ENCODE results near the gene TTC12. TPM values are rescaled to one million over a fixed set of nuclear protein-coding genes. Genes with fewer than 3 reads are reported as not detected.

The TTC12 gene
- total RNA-seq, 1 donor from 2014 or later: 49.1 TPM

GRCh38 chr11:113278925-113279324, 35.5 kb upstream of the TTC12 start:
- Mint-ChIP-seq H3K4me3 (no peak overlapping the region), H3K27ac (no peak overlapping the region), H3K36me3 (peaks cover 15% of the 10 kb centered on the region), H3K9me3 (no peaks in the 10 kb centered on the region), H3K4me1 (no peaks in the 10 kb centered on the region), H3K27me3 (ENCODE audit: low read depth) (no peaks in the 10 kb centered on the region)
- no peak for TF ChIP-seq CTCF (IDR thresholded peaks at IDR 0.05; ENCODE audit: unreplicated experiment)
- no peak for DNase-seq (ENCODE audit: low spot score in 2 of 2, unreplicated experiment in 2 of 2)

- Mint-ChIP-seq H3K4me1 (no peaks in the 10 kb centered on the region), H3K9me3 (no peaks in the 10 kb centered on the region), H3K27me3 (ENCODE audit: low read depth) (no peaks in the 10 kb centered on the region), H3K4me3 (no peak overlapping the region), H3K36me3 (peaks cover 15% of the 10 kb centered on the region), H3K27ac (no peak overlapping the region)
- DNase-seq (ENCODE audit: low spot score in 2 of 2, unreplicated experiment in 2 of 2): no peak
- no peak for TF ChIP-seq CTCF (IDR thresholded peaks at IDR 0.05; ENCODE audit: unreplicated experiment)
These were observed 34.8 kb upstream of the TTC12 start for GRCh38 chr11:113279591-113279990.

DNA sequence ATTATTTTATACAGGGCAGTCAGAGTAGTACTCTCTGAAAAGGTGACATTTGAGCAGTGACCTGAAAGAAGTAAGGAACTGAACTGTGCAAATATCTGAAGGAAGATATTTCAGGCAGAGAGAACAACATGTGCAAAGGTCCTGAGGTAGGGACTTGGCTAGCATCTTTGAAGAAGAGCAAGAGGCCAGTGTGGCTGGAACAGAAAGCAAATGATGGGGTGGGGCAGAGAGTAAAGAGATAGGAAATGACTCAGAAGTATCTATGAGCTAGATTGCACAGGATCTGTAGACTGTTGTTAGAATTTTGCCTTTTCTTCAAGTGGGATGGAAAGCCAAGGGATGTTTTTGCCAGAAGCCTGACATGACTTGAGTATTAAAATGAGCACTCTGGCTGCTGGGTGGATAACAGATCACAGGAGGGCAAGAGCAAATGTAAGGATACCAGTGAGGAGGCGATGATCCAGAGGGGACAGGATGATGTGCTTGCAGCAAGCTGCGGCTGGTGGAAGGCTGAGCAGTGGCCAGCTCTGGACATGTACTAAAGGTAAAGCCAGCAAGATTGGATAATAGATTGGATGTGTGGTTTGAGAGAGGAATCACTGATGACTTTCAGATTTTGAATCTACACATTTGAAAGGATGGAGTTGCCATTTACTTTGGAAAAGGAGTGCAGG, 33.2 kb upstream of the TTC12 start:
- peaks cover 9% of the 10 kb centered on the region for H3K36me3 Mint-ChIP-seq
- H3K27me3 Mint-ChIP-seq (ENCODE audit: low read depth): no peaks in the 10 kb centered on the region
- DNase-seq (ENCODE audit: low spot score in 2 of 2, unreplicated experiment in 2 of 2): no peak
- no peak overlapping the region for H3K27ac Mint-ChIP-seq
- TF ChIP-seq CTCF (IDR thresholded peaks at IDR 0.05; ENCODE audit: unreplicated experiment): no peak
- no peaks in the 10 kb centered on the region for H3K9me3 Mint-ChIP-seq
- no peak overlapping the region for H3K4me3 Mint-ChIP-seq
- no peaks in the 10 kb centered on the region for H3K4me1 Mint-ChIP-seq

- Mint-ChIP-seq H3K27me3 (ENCODE audit: low read depth) (no peaks in the 10 kb centered on the region), H3K27ac (no peak overlapping the region), H3K4me1 (no peaks in the 10 kb centered on the region), H3K9me3 (no peaks in the 10 kb centered on the region), H3K4me3 (no peak overlapping the region), H3K36me3 (peaks cover 2% of the 10 kb centered on the region)
- TF ChIP-seq CTCF (IDR thresholded peaks at IDR 0.05; ENCODE audit: unreplicated experiment): no peak
- DNase-seq (ENCODE audit: low spot score in 2 of 2, unreplicated experiment in 2 of 2): no peak
These were observed 31.4 kb upstream of the TTC12 start for GRCh38 chr11:113282898-113283437.

DNA sequence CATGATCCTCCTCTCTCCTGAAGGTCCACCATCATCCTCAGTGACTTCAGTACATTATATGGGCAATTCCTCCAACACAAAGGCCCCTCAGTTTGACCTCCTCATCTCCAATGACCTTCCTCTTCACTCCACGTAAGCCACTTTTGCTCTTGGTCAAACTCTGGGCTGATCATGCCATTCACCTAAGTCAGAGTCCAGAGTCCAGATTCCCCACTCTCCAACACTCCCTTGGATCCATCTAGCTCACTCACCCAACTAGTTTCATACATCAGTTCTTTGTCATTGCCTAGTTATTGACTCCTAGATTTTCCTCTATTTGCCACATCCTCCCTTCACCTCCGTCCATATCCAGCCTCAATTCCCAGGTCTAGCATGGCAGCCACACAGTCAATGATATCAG, 30.5 kb upstream of the TTC12 start:
- Mint-ChIP-seq H3K4me3 (no peak overlapping the region), H3K36me3 (no peaks in the 10 kb centered on the region), H3K9me3 (no peaks in the 10 kb centered on the region), H3K27me3 (ENCODE audit: low read depth) (no peaks in the 10 kb centered on the region), H3K4me1 (no peaks in the 10 kb centered on the region), H3K27ac (no peak overlapping the region)
- DNase-seq (ENCODE audit: low spot score in 2 of 2, unreplicated experiment in 2 of 2): no peak
- no peak for TF ChIP-seq CTCF (IDR thresholded peaks at IDR 0.05; ENCODE audit: unreplicated experiment)
